Measurements from ENCODE around the gene RDX.

The RDX gene

GRCh38 chr11:110323786-110324185 lies 27.4 kb upstream of the RDX start:
- DNase-seq = no peak
- intact Hi-C loops (cut with DNase I; ENCODE audit: low total_unique reads) = no loop called here
- Histone ChIP-seq H3K4me1 (no peaks in the 10 kb centered on the region), H3K4me3 (no peak overlapping the region), H3K36me3 (no peaks in the 10 kb centered on the region), H3K9me3 (no peaks in the 10 kb centered on the region), H3K27ac (no peak overlapping the region), H3K27me3 (no peaks in the 10 kb centered on the region)
- TF ChIP-seq, protein P1, sequence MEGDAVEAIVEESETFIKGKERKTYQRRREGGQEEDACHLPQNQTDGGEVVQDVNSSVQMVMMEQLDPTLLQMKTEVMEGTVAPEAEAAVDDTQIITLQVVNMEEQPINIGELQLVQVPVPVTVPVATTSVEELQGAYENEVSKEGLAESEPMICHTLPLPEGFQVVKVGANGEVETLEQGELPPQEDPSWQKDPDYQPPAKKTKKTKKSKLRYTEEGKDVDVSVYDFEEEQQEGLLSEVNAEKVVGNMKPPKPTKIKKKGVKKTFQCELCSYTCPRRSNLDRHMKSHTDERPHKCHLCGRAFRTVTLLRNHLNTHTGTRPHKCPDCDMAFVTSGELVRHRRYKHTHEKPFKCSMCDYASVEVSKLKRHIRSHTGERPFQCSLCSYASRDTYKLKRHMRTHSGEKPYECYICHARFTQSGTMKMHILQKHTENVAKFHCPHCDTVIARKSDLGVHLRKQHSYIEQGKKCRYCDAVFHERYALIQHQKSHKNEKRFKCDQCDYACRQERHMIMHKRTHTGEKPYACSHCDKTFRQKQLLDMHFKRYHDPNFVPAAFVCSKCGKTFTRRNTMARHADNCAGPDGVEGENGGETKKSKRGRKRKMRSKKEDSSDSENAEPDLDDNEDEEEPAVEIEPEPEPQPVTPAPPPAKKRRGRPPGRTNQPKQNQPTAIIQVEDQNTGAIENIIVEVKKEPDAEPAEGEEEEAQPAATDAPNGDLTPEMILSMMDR (IDR thresholded peaks at IDR 0.05) = no peak

- Histone ChIP-seq H3K36me3 (no peaks in the 10 kb centered on the region), H3K4me3 (no peak overlapping the region), H3K9me3 (no peaks in the 10 kb centered on the region), H3K4me1 (no peaks in the 10 kb centered on the region), H3K27me3 (no peaks in the 10 kb centered on the region), H3K27ac (no peak overlapping the region)
- no peak for DNase-seq
- TF ChIP-seq, protein P1 (IDR thresholded peaks at IDR 0.05) = no peak
- intact Hi-C loops (cut with DNase I; ENCODE audit: low total_unique reads) = no loop called here
Measured at GRCh38 chr11:110319501-110319900, 23.1 kb upstream of the RDX start.

- intact Hi-C loops (cut with DNase I; ENCODE audit: low total_unique reads) = no loop called here
- no peak overlapping the region for H3K27ac ChIP-seq
Measured at GRCh38 chr11:110318638-110319404, 22.4 kb upstream of the RDX start.

DNA sequence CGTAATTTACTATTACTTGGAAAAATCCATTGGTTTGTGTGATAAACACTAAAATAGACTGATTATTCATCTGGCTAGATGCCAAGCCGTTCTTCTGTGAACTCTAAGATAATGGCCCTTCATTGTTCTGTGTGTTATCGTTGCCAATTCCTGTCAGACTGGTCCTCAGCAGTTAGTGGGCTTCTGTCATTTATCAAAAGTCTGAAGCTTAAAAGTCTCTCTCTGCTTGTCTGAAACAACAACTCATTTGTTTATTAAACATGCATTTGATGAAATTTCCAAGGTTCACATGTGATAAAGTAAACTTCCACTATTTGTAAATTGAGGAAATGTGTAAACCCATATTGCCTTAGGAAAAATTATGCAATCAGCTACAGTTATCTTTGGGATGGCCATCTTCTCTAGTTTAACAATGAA lies 21.1 kb upstream of the RDX start:
- TF ChIP-seq, protein P1 (IDR thresholded peaks at IDR 0.05) = no peak
- Histone ChIP-seq H3K27me3 (no peaks in the 10 kb centered on the region), H3K4me1 (no peaks in the 10 kb centered on the region), H3K27ac (no peak overlapping the region), H3K4me3 (no peak overlapping the region), H3K36me3 (no peaks in the 10 kb centered on the region), H3K9me3 (no peaks in the 10 kb centered on the region)
- intact Hi-C loops (cut with DNase I; ENCODE audit: low total_unique reads) = no loop called here
- DNase-seq = no peak

More at GRCh38 chr11:110318638-110319404, 22.4 kb upstream of the RDX start:
- Histone ChIP-seq H3K9me3 (no peaks in the 10 kb centered on the region), H3K36me3 (no peaks in the 10 kb centered on the region), H3K4me3 (no peak overlapping the region), H3K4me1 (no peaks in the 10 kb centered on the region), H3K27me3 (no peaks in the 10 kb centered on the region)
- no peak for DNase-seq
- TF ChIP-seq, protein P1 (IDR thresholded peaks at IDR 0.05) = no peak

DNA sequence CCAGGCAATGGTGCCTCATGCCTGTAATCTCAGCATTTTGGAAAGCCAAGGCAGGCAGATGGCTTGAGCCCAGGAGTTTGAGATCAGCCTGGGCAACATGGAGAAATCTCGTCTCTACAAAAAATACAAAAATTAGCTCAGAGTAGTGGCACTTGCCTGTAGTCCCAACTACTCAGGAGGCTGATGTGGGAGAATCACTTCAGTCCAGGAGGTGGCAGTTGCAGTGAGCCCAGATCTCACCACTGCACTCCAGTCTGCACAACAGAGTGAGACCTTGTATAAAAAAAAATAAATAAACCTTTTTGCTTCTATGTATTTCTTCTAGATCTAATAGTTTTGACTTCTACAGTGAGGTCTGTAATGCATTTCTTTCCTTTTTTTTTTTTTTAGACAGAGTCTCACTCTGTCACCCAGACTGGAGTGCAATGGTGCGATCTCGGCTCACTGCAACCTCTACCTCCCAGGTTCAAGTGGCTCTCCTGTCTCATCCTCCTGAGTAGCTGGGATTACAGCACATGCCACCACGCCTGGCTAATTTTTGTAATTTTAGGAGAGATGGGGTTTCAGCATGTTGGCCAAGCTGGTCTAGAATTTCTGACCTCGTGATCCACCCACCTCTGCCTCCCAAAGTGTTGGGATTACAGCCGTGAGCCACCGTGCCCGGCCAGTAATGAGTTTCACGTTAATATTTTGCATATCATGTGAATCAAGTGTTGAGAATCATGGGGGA lies 18.1 kb upstream of the RDX start:
- Histone ChIP-seq H3K27ac (no peak overlapping the region), H3K27me3 (no peaks in the 10 kb centered on the region), H3K36me3 (no peaks in the 10 kb centered on the region), H3K4me3 (no peak overlapping the region), H3K9me3 (no peaks in the 10 kb centered on the region), H3K4me1 (no peaks in the 10 kb centered on the region)
- intact Hi-C loops (cut with DNase I; ENCODE audit: low total_unique reads) = no loop called here
- no peak for DNase-seq
- TF ChIP-seq, protein P1 (IDR thresholded peaks at IDR 0.05) = no peak

Data from tibial artery (tissue), 4 donors.